Lower leg skin (tissue), 4 donors: Measurements from ENCODE around the gene IVL. TPM values are rescaled to one million over a fixed set of nuclear protein-coding genes. Genes with fewer than 3 reads are reported as not detected.

Source experiments
- DNase-seq, 2 donors: peaks; one replicate each; pipeline ENCODE4 v3.0.0-alpha.2; 2019; ENCODE audit warnings: low spot score in 2 of 2
- H3K4me3 ChIP-seq: fragments of 200-600 bp; sonication (generic); 2 replicates; pipeline ENCODE4 v1.5.1; 2017; ENCODE audit warnings: mild to moderate bottlenecking, low read depth; ENCODE audit not compliant: poor library complexity, severe bottlenecking
- CTCF ChIP-seq, 3 donors: fragments of 450-650 bp; IDR thresholded peaks; one replicate each; pipeline ENCODE4 v1.5.1; 2016; ENCODE audit warnings: antibody characterized with exemption in 3 of 3, mild to moderate bottlenecking in 3 of 3, moderate library complexity in 2 of 3
- POLR2A ChIP-seq, 2 donors: fragments of 450-650 bp; IDR thresholded peaks; one replicate each; pipeline ENCODE4 v1.6.1; 2016 to 2017; ENCODE audit warnings: antibody characterized with exemption in 2 of 2, mild to moderate bottlenecking in 1 of 2, moderate library complexity in 1 of 2
- WGBS, 2 donors: methylation state at CpG; one replicate each; pipeline ENCODE4 v1.1.5; 2018; 5-methylcytosine and 5-hydroxymethylcytosine counted together
- intact Hi-C: fragments of 100-400 bp; cut with DNase I; formaldehyde crosslinking; loops from one replicate; pipeline ENCODE4 v1.15.0; 2023; ENCODE audit warnings: low total_unique reads
- total RNA-seq, 4 donors: library from RNA; depleted of rRNA; stranded (reverse); fragments of >200 nt; gene quantifications; one replicate each; pipeline ENCODE4 v1.1.0, GENCODE V29; 2016

IVL gene
- total RNA-seq, 4 donors from 2014 or later = 162 to 322 (median 207) TPM

DNA sequence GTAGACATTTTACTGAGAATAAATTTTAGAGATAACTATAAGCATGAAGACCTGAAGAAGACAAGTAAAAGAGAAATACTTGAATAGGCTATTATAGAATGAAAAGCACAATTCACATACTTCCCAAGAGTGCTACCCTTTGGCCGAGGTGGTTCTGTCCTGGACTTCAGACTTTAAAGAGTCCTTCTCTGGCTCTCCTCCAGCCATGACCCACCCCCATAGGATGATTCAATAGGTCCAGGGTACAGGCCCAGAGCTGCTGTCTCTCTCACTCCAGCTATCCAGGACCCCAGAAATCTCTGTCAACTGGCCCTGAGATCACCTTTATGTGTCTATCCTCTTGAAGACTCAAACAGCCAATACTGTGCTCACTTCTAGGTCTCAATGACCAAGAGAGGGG lies 31.5 kb upstream of the IVL start:
- no peak for DNase-seq
- TF ChIP-seq POLR2A (IDR thresholded peaks at IDR 0.05) = no peak
- no peak for TF ChIP-seq CTCF (IDR thresholded peaks at IDR 0.05)
- intact Hi-C loops = loop anchor here (10.0 kb wide), 1 partner anchor 48 kb away; no protein-coding TSS in a partner anchor
- WGBS, 2 donors = 93 to 95% methylated on average over 1 of the region's 1 CpG
- H3K4me3 ChIP-seq = no peak overlapping the region

GRCh38 chr1:152878042-152878441 lies 30.3 kb upstream of the IVL start, which contains the start of gene SMCP:
Gene SMCP (plus strand): TSS chr1:152878322. CDS start chr1:152884423, 6,101 bp downstream.
- 13 to 40% methylated on average over 1 of the region's 1 CpG for WGBS, 2 donors
- TF ChIP-seq CTCF (IDR thresholded peaks at IDR 0.05) (no peak), POLR2A (IDR thresholded peaks at IDR 0.05) (no peak)
- intact Hi-C loops = loop anchor here (10.0 kb wide), 1 partner anchor 47 kb away; no protein-coding TSS in a partner anchor
- DNase-seq = no peak
- no peak within 1 kb of the TSS for H3K4me3 ChIP-seq

DNA sequence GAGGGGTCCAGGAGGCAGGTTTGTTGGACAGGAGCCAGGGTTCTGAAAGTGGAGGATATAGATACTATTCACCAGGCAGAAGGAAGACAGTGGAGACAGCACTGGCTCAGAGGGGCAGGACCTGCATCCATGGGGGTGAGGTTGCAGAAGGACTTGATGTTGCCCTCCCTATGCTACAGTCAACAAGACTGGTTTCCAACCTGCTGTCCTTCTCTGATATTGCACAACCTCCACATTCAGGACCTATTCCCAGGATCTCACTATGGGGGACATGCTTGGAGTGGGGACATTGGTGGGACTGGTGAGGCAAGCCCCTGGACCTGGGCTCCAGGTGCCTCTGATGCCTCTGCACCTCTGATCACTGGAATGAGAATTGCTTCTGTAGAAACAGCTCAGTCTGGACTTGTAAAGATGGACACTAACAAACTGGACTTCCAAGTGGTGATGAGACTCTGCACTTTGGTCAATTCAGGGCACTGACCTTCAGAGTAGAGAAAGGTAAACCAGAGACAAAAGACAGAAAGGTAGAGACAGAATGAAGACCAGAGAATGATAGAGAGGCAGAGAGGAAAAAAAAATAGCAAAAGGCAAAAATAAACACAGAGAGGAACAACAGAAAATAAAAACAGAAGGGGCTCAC lies 28.7 kb upstream of the IVL start:
- peak in 1 of 2 donors; percentile 58 for DNase-seq
- intact Hi-C loops = loop anchor here (10.0 kb wide), 1 partner anchor 45 kb away; no protein-coding TSS in a partner anchor
- TF ChIP-seq CTCF (IDR thresholded peaks at IDR 0.05) = no peak
- no peak for TF ChIP-seq POLR2A (IDR thresholded peaks at IDR 0.05)
- no peak overlapping the region for H3K4me3 ChIP-seq

GRCh38 chr1:152880316-152880715 lies 28.0 kb upstream of the IVL start:
- intact Hi-C loops = no loop called here
- no peak for TF ChIP-seq POLR2A (IDR thresholded peaks at IDR 0.05)
- TF ChIP-seq CTCF (IDR thresholded peaks at IDR 0.05) = no peak
- DNase-seq = no peak
- WGBS, 2 donors = 48 to 53% methylated on average over 4 of the region's 4 CpGs
- no peak overlapping the region for H3K4me3 ChIP-seq

DNA sequence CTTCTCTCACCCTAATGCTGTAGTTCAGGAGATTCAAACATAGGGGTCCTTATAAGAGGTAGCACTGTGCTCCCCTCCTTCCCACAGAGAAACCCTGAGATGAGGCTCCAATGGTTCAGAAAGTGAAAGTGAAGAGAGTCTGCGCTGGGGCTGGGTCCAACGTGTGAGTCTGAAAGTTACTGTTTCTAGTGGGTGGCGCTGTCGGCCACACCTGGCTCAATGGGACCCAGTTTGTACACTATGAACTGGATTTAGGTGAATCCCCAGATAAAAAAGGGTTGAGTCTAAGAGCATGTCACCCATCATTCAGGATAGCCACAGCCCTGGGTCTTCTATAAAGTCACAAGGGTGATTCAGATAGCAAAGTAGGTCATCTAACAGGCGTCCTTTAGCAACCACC lies 27.4 kb upstream of the IVL start:
- WGBS, 2 donors = 40 to 74% methylated on average over 5 of the region's 5 CpGs
- intact Hi-C loops = no loop called here
- TF ChIP-seq CTCF (IDR thresholded peaks at IDR 0.05) (no peak), POLR2A (IDR thresholded peaks at IDR 0.05) (no peak)
- no peak for DNase-seq
- no peak overlapping the region for H3K4me3 ChIP-seq

DNA sequence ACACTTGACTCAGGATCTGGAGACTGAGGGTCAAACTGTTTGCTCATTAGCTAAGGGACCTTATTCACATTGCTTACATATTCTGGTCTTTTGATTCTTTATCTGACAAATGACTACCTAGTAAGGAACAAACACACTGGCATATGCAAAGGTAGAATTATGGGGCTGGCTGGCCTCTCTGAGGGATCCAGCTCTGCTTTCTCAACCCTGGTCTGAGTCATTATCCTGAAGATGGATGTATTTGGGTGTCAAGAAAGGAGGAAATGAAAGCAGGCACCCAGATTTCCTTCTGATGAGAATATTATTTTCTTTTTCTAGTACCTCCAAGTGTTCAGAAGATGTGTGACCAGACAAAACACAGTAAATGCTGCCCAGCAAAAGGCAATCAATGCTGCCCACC lies 24.3 kb upstream of the IVL start:
- H3K4me3 ChIP-seq = no peak overlapping the region
- intact Hi-C loops = no loop called here
- DNase-seq = no peak
- TF ChIP-seq POLR2A (IDR thresholded peaks at IDR 0.05) = no peak
- no peak for TF ChIP-seq CTCF (IDR thresholded peaks at IDR 0.05)
